Liver (tissue), 3 donors: Measurements from ENCODE around the gene PLCB2.

Experiments
- GABPA ChIP-seq, 2 donors: IDR thresholded peaks in 1 of 2; conservative IDR thresholded peaks in 1 of 2; 2 replicates each; pipeline ENCODE4 v1.6.1; 2016; ENCODE audit warnings: antibody characterized with exemption in 2 of 2, mild to moderate bottlenecking in 1 of 2, moderate library complexity in 1 of 2
- JUND ChIP-seq, 2 donors: IDR thresholded peaks; 2 replicates each; pipeline ENCODE4 v1.6.1; 2016; ENCODE audit warnings: antibody characterized with exemption in 2 of 2
- RAD21 ChIP-seq, 2 donors: IDR thresholded peaks; 2 replicates each; pipeline ENCODE4 v1.6.1; 2016; ENCODE audit warnings: antibody characterized with exemption in 2 of 2, mild to moderate bottlenecking in 2 of 2
- RXRA ChIP-seq, 2 donors: IDR thresholded peaks; 2 replicates each; pipeline ENCODE4 v1.6.1; 2017 to 2018; ENCODE audit warnings: antibody characterized with exemption in 2 of 2, mild to moderate bottlenecking in 1 of 2
- SP1 ChIP-seq: IDR thresholded peaks from 2 replicates; pipeline ENCODE4 v1.6.1; 2018; ENCODE audit warnings: antibody characterized with exemption, mild to moderate bottlenecking
- TAF1 ChIP-seq: conservative IDR thresholded peaks from 2 replicates; pipeline ENCODE4 v1.6.1; 2016; ENCODE audit warnings: antibody characterized with exemption, mild to moderate bottlenecking
- YY1 ChIP-seq: IDR thresholded peaks from 2 replicates; pipeline ENCODE4 v1.6.1; 2016; ENCODE audit warnings: antibody characterized with exemption, mild to moderate bottlenecking
- TF ChIP-seq, protein P1 (sequence below): fragments of 150-350 bp; IDR thresholded peaks from 2 replicates; pipeline ENCODE4 v1.5.1; 2017; ENCODE audit warnings: improper control_type of control experiment, low read depth, low read length; ENCODE audit not compliant: missing input control
- TF ChIP-seq, protein P2 (sequence below): IDR thresholded peaks from 2 replicates; pipeline ENCODE4 v1.6.1; 2016; ENCODE audit warnings: antibody characterized with exemption, mild to moderate bottlenecking
- TF ChIP-seq, protein P3 (sequence below): IDR thresholded peaks from 2 replicates; pipeline ENCODE4 v1.6.1; 2016; ENCODE audit warnings: antibody characterized with exemption
- TF ChIP-seq, protein P4 (sequence below): IDR thresholded peaks from 2 replicates; pipeline ENCODE4 v1.6.1; 2016; ENCODE audit warnings: antibody characterized with exemption
- donor health status: healthy.
- donor health status: healthy.

DNA sequence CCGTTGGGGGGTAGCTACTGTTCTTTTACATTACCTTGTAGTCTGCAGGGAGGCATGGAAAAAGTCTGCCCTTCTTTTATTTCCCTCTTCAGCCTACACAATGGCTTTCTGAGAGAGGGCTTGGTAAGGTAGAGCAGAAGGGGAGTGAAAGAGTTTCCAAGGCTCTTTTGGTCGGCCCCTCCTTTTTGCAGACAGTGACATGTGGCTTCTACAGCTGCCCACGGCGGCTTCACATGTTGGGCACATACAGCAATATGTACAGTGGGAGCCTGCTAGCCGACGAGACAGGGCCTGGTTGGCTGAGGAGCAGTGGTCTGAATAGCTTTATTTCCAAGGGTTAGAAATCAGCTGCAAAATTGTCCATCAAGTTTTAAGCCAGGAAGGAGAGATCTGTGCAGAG, 19.7 kb upstream of the PLCB2 start:
- TF ChIP-seq YY1: no peak
- TF ChIP-seq, protein P1, sequence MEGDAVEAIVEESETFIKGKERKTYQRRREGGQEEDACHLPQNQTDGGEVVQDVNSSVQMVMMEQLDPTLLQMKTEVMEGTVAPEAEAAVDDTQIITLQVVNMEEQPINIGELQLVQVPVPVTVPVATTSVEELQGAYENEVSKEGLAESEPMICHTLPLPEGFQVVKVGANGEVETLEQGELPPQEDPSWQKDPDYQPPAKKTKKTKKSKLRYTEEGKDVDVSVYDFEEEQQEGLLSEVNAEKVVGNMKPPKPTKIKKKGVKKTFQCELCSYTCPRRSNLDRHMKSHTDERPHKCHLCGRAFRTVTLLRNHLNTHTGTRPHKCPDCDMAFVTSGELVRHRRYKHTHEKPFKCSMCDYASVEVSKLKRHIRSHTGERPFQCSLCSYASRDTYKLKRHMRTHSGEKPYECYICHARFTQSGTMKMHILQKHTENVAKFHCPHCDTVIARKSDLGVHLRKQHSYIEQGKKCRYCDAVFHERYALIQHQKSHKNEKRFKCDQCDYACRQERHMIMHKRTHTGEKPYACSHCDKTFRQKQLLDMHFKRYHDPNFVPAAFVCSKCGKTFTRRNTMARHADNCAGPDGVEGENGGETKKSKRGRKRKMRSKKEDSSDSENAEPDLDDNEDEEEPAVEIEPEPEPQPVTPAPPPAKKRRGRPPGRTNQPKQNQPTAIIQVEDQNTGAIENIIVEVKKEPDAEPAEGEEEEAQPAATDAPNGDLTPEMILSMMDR: no peak
- no peak for TF ChIP-seq RXRA (IDR thresholded peaks at IDR 0.05)
- TF ChIP-seq JUND (IDR thresholded peaks at IDR 0.05): no peak
- TF ChIP-seq, protein P2, sequence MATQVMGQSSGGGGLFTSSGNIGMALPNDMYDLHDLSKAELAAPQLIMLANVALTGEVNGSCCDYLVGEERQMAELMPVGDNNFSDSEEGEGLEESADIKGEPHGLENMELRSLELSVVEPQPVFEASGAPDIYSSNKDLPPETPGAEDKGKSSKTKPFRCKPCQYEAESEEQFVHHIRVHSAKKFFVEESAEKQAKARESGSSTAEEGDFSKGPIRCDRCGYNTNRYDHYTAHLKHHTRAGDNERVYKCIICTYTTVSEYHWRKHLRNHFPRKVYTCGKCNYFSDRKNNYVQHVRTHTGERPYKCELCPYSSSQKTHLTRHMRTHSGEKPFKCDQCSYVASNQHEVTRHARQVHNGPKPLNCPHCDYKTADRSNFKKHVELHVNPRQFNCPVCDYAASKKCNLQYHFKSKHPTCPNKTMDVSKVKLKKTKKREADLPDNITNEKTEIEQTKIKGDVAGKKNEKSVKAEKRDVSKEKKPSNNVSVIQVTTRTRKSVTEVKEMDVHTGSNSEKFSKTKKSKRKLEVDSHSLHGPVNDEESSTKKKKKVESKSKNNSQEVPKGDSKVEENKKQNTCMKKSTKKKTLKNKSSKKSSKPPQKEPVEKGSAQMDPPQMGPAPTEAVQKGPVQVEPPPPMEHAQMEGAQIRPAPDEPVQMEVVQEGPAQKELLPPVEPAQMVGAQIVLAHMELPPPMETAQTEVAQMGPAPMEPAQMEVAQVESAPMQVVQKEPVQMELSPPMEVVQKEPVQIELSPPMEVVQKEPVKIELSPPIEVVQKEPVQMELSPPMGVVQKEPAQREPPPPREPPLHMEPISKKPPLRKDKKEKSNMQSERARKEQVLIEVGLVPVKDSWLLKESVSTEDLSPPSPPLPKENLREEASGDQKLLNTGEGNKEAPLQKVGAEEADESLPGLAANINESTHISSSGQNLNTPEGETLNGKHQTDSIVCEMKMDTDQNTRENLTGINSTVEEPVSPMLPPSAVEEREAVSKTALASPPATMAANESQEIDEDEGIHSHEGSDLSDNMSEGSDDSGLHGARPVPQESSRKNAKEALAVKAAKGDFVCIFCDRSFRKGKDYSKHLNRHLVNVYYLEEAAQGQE: no peak
- TF ChIP-seq, protein P3, sequence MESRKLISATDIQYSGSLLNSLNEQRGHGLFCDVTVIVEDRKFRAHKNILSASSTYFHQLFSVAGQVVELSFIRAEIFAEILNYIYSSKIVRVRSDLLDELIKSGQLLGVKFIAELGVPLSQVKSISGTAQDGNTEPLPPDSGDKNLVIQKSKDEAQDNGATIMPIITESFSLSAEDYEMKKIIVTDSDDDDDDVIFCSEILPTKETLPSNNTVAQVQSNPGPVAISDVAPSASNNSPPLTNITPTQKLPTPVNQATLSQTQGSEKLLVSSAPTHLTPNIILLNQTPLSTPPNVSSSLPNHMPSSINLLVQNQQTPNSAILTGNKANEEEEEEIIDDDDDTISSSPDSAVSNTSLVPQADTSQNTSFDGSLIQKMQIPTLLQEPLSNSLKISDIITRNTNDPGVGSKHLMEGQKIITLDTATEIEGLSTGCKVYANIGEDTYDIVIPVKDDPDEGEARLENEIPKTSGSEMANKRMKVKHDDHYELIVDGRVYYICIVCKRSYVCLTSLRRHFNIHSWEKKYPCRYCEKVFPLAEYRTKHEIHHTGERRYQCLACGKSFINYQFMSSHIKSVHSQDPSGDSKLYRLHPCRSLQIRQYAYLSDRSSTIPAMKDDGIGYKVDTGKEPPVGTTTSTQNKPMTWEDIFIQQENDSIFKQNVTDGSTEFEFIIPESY: no peak
- no peak for TF ChIP-seq GABPA (IDR thresholded peaks at IDR 0.05 in 1 of 2, conservative IDR thresholded peaks at IDR 0.05 in 1 of 2)
- no peak for TF ChIP-seq RAD21 (IDR thresholded peaks at IDR 0.05)
- TF ChIP-seq SP1: no peak
- TF ChIP-seq, protein P4, sequence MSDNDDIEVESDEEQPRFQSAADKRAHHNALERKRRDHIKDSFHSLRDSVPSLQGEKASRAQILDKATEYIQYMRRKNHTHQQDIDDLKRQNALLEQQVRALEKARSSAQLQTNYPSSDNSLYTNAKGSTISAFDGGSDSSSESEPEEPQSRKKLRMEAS: no peak
- no peak for TF ChIP-seq TAF1
